ENCODE results near the gene NCBP1.
A peak's percentile ranks its signal among the peaks of the same experiment; 100 is the strongest.
"Not testable (repeated sequence)": the region's sequence is repeated elsewhere in the genome, so short reads cannot be mapped to it uniquely, and the experiment has no call there.

NCBP1 gene

GRCh38 chr9:97672403-97672802 lies 38.8 kb downstream of the NCBP1 start:
- DNase-seq (ENCODE audit: low spot score), result no peak

- DNase-seq (ENCODE audit: low spot score), result no peak
These were observed 40.3 kb downstream of the NCBP1 start for GRCh38 chr9:97673922-97674321.

- no peak for DNase-seq (ENCODE audit: low spot score)
These were observed 42.0 kb downstream of the NCBP1 start for GRCh38 chr9:97675655-97676054.

- DNase-seq (ENCODE audit: low spot score), result no peak
These were observed 48.6 kb downstream of the NCBP1 start for GRCh38 chr9:97682242-97682641.

GRCh38 chr9:97688654-97689053 lies 55.0 kb downstream of the NCBP1 start:
- DNase-seq (ENCODE audit: low spot score), result no peak

- no peak for DNase-seq (ENCODE audit: low spot score)
These were observed 56.0 kb downstream of the NCBP1 start for GRCh38 chr9:97689401-97690180.

GRCh38 chr9:97694769-97695168 lies 61.1 kb downstream of the NCBP1 start:
- no peak for DNase-seq (ENCODE audit: low spot score)

GRCh38 chr9:97695390-97695789 lies 61.8 kb downstream of the NCBP1 start:
- DNase-seq (ENCODE audit: low spot score), result no peak

GRCh38 chr9:97695995-97696802 lies 62.6 kb downstream of the NCBP1 start:
- DNase-seq (ENCODE audit: low spot score), result no peak

GRCh38 chr9:97696803-97697601 lies 63.4 kb downstream of the NCBP1 start, which contains the start of gene XPA:
XPA (minus strand) TSS chr9:97697340; CDS start chr9:97697292, 48 bp downstream.
- DNase-seq (ENCODE audit: low spot score), result peak; percentile 100

- no peak for DNase-seq (ENCODE audit: low spot score)
These were observed 64.2 kb downstream of the NCBP1 start for GRCh38 chr9:97697837-97698236.

- DNase-seq (ENCODE audit: low spot score), result no peak
These were observed 65.2 kb downstream of the NCBP1 start for GRCh38 chr9:97698865-97699264.

GRCh38 chr9:97699281-97699680 lies 65.7 kb downstream of the NCBP1 start:
- DNase-seq (ENCODE audit: low spot score), result not testable (repeated sequence)

- DNase-seq (ENCODE audit: low spot score), result not testable (repeated sequence)
These were observed 66.2 kb downstream of the NCBP1 start for GRCh38 chr9:97699824-97700223.

- DNase-seq (ENCODE audit: low spot score), result peak; percentile 83
These were observed 70.1 kb downstream of the NCBP1 start for GRCh38 chr9:97703437-97704344.

- peak; percentile 17 for DNase-seq (ENCODE audit: low spot score)
These were observed 70.7 kb downstream of the NCBP1 start for GRCh38 chr9:97704345-97704677.

GRCh38 chr9:97704851-97705250 lies 71.2 kb downstream of the NCBP1 start:
- DNase-seq (ENCODE audit: low spot score), result no peak

GRCh38 chr9:97705354-97705950 lies 71.8 kb downstream of the NCBP1 start:
- no peak for DNase-seq (ENCODE audit: low spot score)

- DNase-seq (ENCODE audit: low spot score), result no peak
These were observed 72.6 kb downstream of the NCBP1 start for GRCh38 chr9:97706246-97706645.

- DNase-seq (ENCODE audit: low spot score), result peak; percentile 83
These were observed 77.0 kb downstream of the NCBP1 start for GRCh38 chr9:97710356-97711222.
